ENCODE results near the gene NLRP5.
"Not testable (repeated sequence)": the region's sequence is repeated elsewhere in the genome, so short reads cannot be mapped to it uniquely, and the experiment has no call there.

- TF ChIP-seq CTCF (IDR thresholded peaks at IDR 0.05; ENCODE audit: insufficient read depth, low read length, poor library complexity, severe bottlenecking); EZH2phosphoT487 (conservative IDR thresholded peaks at IDR 0.05; ENCODE audit: low read length): not testable (repeated sequence)
Measured at GRCh38 chr19:56019325-56019724, 32.8 kb downstream of the NLRP5 start.

All from SU-DHL-6 (cell line).